Body of pancreas (tissue), 4 donors: ENCODE data around the gene TUBA1C. TPM values are rescaled to one million over a fixed set of nuclear protein-coding genes. Genes with fewer than 3 reads are reported as not detected.

ENCODE experiments used
- ATAC-seq: fragments of 150-250 bp; one replicate; pipeline ENCODE4 v1.9.1; 2016
- DNase-seq, 4 donors: peaks; one replicate each; pipeline ENCODE4 v3.0.0-alpha.2; 2019
- H3K27ac ChIP-seq, 4 donors: fragments of 200-600 bp; sonication (generic); 1 replicate in 3 of 4; 2 replicates in 1 of 4; pipeline versions ENCODE4 v1.5.1 to v1.6.1; 2016 to 2019; ENCODE audit warnings: mild to moderate bottlenecking in 1 of 4, mixed read lengths in 1 of 4, moderate library complexity in 1 of 4
- H3K27me3 ChIP-seq, 2 donors: fragments of 200-600 bp; sonication (generic); one replicate each; pipeline ENCODE4 v1.6.0; 2016; ENCODE audit warnings: mild to moderate bottlenecking in 1 of 2
- H3K36me3 ChIP-seq, 2 donors: fragments of 200-600 bp; sonication (generic); replicated peaks in 1 of 2; 2 replicates each; pipeline ENCODE4 v1.5.1; 2016; ENCODE audit warnings: low read depth in 2 of 2; ENCODE audit not compliant: insufficient read depth in 1 of 2
- H3K4me1 ChIP-seq: fragments of 200-600 bp; sonication (generic); one replicate; pipeline ENCODE4 v1.6.0; 2016
- H3K4me3 ChIP-seq, 2 donors: fragments of 200-600 bp; sonication (generic); 1 replicate in 1 of 2; 2 replicates in 1 of 2; pipeline ENCODE4 v1.5.1; 2016 to 2019
- H3K9me3 ChIP-seq, 3 donors: fragments of 200-600 bp; sonication (generic); 1 replicate in 2 of 3; 2 replicates in 1 of 3; pipeline ENCODE4 v1.5.1; 2016
- POLR2A ChIP-seq, 3 donors: fragments of 450-650 bp; IDR thresholded peaks; one replicate each; pipeline ENCODE4 v1.6.1; 2016; ENCODE audit warnings: antibody characterized with exemption in 3 of 3, mild to moderate bottlenecking in 2 of 3
- WGBS, 2 donors: methylation state at CpG; one replicate each; pipeline ENCODE4 v1.1.5; 2017; 5-methylcytosine and 5-hydroxymethylcytosine counted together
- intact Hi-C: fragments of 100-400 bp; cut with DNase I; formaldehyde crosslinking; loops from one replicate; pipeline ENCODE4 v1.15.1; 2023
- total RNA-seq, 2 donors: library from RNA; depleted of rRNA; stranded (reverse); fragments of >200 nt; gene quantifications; one replicate each; pipeline ENCODE4 v1.1.0, GENCODE V29; 2016
- TF ChIP-seq, protein P1 (sequence below), 7 experiments: fragments of 450-650 bp in 4 of 7; fragments of 200-600 bp in 3 of 7; sonication (generic) in 3 of 7; IDR thresholded peaks; one replicate each; pipeline ENCODE4 v1.5.1; 2016 to 2019; ENCODE audit warnings: antibody characterized with exemption in 7 of 7

Gene TUBA1C
- total RNA-seq, result 10 to 100 TPM; 32.6 to 39.2 TPM

DNA sequence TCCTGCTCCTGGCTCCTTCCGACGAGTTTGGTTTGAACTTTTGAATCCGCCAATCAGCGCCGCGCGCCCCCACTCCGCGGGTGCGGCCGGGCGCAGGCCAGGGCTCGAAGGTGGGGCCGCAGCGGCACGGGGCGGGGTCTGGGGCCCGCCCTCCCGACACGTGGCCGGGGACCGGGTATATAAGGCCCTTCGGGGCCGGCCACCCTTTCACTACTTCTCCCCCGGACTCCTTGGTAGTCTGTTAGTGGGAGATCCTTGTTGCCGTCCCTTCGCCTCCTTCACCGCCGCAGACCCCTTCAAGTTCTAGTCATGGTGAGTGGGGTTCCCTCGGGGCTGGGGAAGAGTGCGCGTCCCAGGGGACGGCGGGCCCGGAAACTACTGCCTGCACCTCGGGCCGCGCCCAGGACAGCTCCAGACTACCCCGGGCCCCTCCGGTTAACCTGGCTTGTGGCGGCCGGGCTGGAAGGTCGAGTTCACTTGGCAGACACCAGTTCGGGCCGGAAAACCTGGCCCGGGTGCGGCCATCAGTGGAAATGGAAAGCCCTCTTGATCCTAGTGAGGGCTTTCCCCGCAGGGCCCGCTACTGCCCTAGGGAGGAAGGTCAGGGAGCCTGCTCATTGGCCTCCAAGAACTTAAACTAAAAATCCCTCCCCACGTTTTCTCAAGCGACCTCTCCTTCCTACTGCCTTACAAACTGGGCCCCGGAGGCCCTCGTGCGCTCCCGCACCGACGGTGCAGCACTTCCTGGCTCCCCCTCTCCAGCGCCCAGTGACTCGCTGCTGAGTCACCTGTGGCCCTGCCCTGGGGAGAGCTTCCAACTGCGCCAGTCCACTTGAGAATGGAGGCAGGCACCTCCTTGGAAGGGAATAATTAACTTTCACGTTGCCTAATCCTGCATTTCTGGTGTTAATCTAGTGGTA is at the start of gene TUBA1C:
TSS of gene TUBA1C (plus strand) at position 210 of the 920 bp plus-strand sequence. CDS start at position 310, 100 bp downstream.
- H3K9me3 ChIP-seq, result no peaks in the 10 kb centered on the region
- ATAC-seq, result peak; percentile 93
- intact Hi-C loops, result no loop called here
- DNase-seq, result peak; percentile 94 to 96 (median 94)
- peaks cover 33% of the 10 kb centered on the region for H3K4me1 ChIP-seq
- 1 to 2% methylated on average over 11 to 55 of the region's 61 CpGs for WGBS, 2 donors
- no peaks in the 10 kb centered on the region for H3K27me3 ChIP-seq
- H3K36me3 ChIP-seq, result peaks cover 2 to 4% of the 10 kb centered on the region in 2 donors
- H3K4me3 ChIP-seq, result peak within 1 kb of the TSS; percentile 71 to 74
- peak within 1 kb of the TSS; percentile 88 to 98 (median 98) for H3K27ac ChIP-seq
- TF ChIP-seq POLR2A (IDR thresholded peaks at IDR 0.05), result peak; percentile 75 to 99 (median 98)
- TF ChIP-seq, protein P1, sequence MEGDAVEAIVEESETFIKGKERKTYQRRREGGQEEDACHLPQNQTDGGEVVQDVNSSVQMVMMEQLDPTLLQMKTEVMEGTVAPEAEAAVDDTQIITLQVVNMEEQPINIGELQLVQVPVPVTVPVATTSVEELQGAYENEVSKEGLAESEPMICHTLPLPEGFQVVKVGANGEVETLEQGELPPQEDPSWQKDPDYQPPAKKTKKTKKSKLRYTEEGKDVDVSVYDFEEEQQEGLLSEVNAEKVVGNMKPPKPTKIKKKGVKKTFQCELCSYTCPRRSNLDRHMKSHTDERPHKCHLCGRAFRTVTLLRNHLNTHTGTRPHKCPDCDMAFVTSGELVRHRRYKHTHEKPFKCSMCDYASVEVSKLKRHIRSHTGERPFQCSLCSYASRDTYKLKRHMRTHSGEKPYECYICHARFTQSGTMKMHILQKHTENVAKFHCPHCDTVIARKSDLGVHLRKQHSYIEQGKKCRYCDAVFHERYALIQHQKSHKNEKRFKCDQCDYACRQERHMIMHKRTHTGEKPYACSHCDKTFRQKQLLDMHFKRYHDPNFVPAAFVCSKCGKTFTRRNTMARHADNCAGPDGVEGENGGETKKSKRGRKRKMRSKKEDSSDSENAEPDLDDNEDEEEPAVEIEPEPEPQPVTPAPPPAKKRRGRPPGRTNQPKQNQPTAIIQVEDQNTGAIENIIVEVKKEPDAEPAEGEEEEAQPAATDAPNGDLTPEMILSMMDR (IDR thresholded peaks at IDR 0.05), result peak in 1 of 7 experiments; percentile 4

DNA sequence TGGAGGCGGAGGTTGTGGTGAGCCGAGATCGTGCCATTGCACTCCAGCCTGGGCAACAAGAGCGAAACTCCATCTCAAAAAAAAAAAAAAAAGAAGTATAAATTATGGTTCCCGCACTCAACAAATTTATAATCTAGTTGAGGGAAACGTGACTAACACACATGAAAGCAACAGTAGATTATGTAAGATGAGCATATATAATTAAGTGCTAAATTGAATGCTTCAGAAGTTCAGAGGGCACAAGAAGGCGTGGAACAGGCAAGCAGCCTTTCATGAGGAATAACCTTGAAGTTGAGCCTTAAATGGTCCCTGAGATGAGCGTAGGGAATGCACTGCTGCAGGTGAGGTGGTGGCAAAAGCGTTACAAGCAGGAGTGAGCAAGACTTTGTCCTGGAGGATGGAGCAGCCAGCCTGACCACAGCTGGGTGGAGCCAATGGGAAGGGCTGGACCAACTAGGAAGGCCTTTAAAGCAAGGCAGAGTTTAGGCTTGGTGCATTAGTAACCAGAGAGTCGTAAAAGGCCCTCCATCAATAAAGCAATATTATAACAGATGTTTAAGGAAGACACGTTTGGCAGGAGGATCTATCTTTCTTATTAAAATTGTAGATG is 45.4 kb upstream of the TUBA1C start:
- 84 to 90% methylated on average over 11 of the region's 11 CpGs for WGBS, 2 donors
- ATAC-seq, result no peak
- TF ChIP-seq, protein P1 (IDR thresholded peaks at IDR 0.05), result no peak
- TF ChIP-seq POLR2A (IDR thresholded peaks at IDR 0.05), result no peak

GRCh38 chr12:49220972-49221371 is 43.9 kb upstream of the TUBA1C start:
- intact Hi-C loops, result no loop called here
- TF ChIP-seq POLR2A (IDR thresholded peaks at IDR 0.05), result no peak
- TF ChIP-seq, protein P1 (IDR thresholded peaks at IDR 0.05), result no peak
- Histone ChIP-seq H3K9me3 (no peaks in the 10 kb centered on the region), H3K36me3 (no peaks in the 10 kb centered on the region), H3K27ac (no peak overlapping the region), H3K4me3 (no peak overlapping the region), H3K27me3 (no peaks in the 10 kb centered on the region), H3K4me1 (no peaks in the 10 kb centered on the region)
- DNase-seq (no peak), ATAC-seq (no peak)
- WGBS, 2 donors, result 68 to 73% methylated on average over 4 of the region's 4 CpGs

More for the DNA sequence above, 45.4 kb upstream of the TUBA1C start:
- Histone ChIP-seq H3K27ac (no peak overlapping the region), H3K4me1 (peaks cover 8% of the 10 kb centered on the region), H3K4me3 (no peak overlapping the region), H3K9me3 (no peaks in the 10 kb centered on the region), H3K27me3 (no peaks in the 10 kb centered on the region), H3K36me3 (no peaks in the 10 kb centered on the region)
- intact Hi-C loops, result no loop called here
- DNase-seq, result no peak

DNA sequence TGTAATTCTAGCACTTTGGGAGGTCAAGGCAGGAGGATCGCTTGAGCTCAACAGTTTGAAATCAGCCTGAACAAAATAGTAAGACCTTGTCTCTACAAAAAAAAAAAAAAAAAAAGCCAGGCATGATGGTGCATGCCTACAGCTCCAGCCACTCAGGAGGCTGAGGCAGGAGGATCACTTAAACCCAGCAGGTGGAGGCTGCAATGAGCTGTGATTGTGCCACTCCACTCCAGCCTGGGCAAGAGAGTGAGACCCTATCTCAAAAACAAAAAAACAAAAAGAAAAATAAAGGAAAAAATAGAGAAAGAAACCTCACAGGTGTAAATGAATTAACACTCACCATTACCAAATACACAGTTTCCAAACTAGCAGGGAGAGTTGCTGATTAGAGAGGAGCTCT is 41.8 kb upstream of the TUBA1C start:
- no peak for TF ChIP-seq POLR2A (IDR thresholded peaks at IDR 0.05)
- TF ChIP-seq, protein P1 (IDR thresholded peaks at IDR 0.05), result no peak
- DNase-seq (no peak), ATAC-seq (no peak)
- Histone ChIP-seq H3K4me3 (no peak overlapping the region), H3K36me3 (no peaks in the 10 kb centered on the region), H3K27me3 (no peaks in the 10 kb centered on the region), H3K9me3 (no peaks in the 10 kb centered on the region), H3K4me1 (no peaks in the 10 kb centered on the region), H3K27ac (peak overlapping the region in 3 of 4 donors; percentile 29 to 78 (median 65))
- intact Hi-C loops, result no loop called here
- WGBS, 2 donors, result 89 to 100% methylated on average over 1 of the region's 1 CpG
